ENCODE data around the gene GALNS.

GALNS gene

DNA sequence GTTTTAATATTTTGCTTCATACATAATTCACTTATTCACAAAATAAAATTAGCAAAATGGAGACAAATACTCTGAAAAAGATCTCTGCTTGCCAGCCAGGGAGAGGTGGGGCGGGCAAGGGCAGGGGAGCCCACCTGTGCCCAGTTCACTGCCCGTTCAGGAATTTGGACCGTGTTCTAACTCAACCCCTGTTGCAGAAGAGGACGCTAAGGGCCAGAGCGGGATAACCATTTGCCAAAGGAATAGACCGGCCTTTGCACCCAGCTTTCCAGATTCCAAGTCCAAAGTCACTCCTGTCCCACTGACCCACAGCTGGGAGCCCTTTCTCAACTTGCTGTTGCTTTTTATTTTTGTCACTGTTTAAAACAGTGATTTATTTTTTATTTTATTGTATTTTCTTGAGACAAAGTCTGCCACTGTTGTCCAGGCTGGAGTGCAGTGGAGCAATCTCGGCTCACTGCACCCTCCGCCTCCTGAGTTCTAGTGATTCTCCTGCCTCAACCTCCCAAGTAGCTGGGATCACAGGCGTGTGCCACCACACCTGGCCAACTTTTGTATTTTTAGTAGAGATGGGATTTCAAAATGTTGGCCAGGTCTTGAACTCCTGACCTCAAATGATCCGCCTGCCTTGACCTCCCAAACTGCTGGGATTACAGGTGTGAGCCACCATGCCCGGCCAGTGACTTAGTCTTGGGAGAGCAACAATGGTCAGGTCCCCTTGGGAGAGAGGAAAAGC, 69.0 kb downstream of the GALNS start:
- no peaks in the 10 kb centered on the region for H3K79me2 ChIP-seq (ENCODE audit: insufficient read depth, low read length)

DNA sequence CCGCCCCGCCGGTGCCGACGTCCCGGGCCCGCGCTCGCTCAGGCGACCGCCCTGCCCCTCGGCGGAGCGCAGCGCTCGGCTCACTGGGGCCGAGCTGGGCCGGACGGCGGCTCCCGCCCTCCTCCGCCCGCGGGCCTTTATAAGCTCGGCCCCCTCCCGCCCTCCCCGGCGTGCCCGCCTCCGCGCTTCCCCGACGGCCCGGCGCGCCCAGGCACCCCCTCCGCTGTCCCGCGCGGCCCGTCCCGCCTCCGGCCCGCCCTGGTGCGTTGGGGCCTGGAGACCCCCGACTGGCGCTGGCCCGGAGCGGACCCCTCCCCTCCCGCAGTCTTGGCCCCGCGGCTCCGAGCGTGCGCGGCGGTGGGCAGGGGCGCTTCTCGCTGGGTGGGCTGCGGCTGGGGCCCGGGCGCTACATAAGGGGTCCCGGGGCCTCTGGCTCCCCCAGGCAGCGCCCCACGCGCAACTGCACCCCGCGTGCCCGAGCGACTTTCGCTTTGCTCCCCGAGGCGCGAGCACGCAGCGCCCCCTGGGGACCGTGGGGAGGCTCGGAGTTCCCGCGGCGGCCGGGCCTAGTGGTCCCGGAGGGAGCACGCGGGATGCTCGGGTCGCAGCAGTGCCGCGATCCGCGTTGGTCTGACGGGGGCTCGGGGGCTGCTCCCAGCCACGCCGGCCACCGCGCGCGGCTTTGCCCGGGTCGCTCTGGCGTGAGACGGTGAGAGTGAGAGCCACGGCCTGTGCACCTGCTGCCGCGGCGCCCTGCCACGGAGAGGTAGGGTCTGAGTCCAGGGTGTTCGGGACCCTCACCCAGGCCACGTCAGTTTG, 71.4 kb downstream of the GALNS start, which contains the start of gene PIEZO1:
Gene PIEZO1 (minus strand): TSS at position 115 of the 819 bp plus-strand sequence. CDS start 256 bp downstream, outside the sequence.
- TF ChIP-seq, protein P1, sequence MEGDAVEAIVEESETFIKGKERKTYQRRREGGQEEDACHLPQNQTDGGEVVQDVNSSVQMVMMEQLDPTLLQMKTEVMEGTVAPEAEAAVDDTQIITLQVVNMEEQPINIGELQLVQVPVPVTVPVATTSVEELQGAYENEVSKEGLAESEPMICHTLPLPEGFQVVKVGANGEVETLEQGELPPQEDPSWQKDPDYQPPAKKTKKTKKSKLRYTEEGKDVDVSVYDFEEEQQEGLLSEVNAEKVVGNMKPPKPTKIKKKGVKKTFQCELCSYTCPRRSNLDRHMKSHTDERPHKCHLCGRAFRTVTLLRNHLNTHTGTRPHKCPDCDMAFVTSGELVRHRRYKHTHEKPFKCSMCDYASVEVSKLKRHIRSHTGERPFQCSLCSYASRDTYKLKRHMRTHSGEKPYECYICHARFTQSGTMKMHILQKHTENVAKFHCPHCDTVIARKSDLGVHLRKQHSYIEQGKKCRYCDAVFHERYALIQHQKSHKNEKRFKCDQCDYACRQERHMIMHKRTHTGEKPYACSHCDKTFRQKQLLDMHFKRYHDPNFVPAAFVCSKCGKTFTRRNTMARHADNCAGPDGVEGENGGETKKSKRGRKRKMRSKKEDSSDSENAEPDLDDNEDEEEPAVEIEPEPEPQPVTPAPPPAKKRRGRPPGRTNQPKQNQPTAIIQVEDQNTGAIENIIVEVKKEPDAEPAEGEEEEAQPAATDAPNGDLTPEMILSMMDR (IDR thresholded peaks at IDR 0.05; ENCODE audit: low read length), result peak; percentile 80
- no peak for TF ChIP-seq EZH2 (IDR thresholded peaks at IDR 0.05; ENCODE audit: borderline replicate concordance, low read length)
- Histone ChIP-seq H3K9ac (ENCODE audit: low read length) (peak within 1 kb of the TSS; percentile 64), H3K4me3 (ENCODE audit: low read depth, low read length, poor library complexity, severe bottlenecking) (peak within 1 kb of the TSS; percentile 63), H3K4me1 (ENCODE audit: insufficient read depth, low read length, severe bottlenecking) (peaks cover 34% of the 10 kb centered on the region), H3K79me2 (ENCODE audit: insufficient read depth, low read length) (no peaks in the 10 kb centered on the region), H2AFZ (ENCODE audit: low read length) (no peak within 1 kb of the TSS), H3K36me3 (ENCODE audit: insufficient read depth, low read length) (no peaks in the 10 kb centered on the region), H3K27me3 (ENCODE audit: insufficient read depth, low read length) (peaks cover 10% of the 10 kb centered on the region), H3K9me2 (ENCODE audit: low read depth, low read length) (no peaks in the 10 kb centered on the region), H3F3A (ENCODE audit: insufficient read depth, low read length) (peaks cover 12% of the 10 kb centered on the region), H3K9me3 (ENCODE audit: low read length) (no peaks in the 10 kb centered on the region), H3K4me2 (ENCODE audit: low read length) (peak within 1 kb of the TSS; percentile 65), H3K27ac (ENCODE audit: low read depth, low read length, poor library complexity, severe bottlenecking) (no peak within 1 kb of the TSS), H4K20me1 (ENCODE audit: insufficient read depth, low read length) (no peaks in the 10 kb centered on the region)

More for the DNA sequence above, 69.0 kb downstream of the GALNS start:
- no peaks in the 10 kb centered on the region for H4K20me1 ChIP-seq (ENCODE audit: insufficient read depth, low read length)
- H3K4me3 ChIP-seq (ENCODE audit: low read depth, low read length, poor library complexity, severe bottlenecking), result no peak overlapping the region
- no peaks in the 10 kb centered on the region for H3K36me3 ChIP-seq (ENCODE audit: insufficient read depth, low read length)
- no peak overlapping the region for H3K9ac ChIP-seq (ENCODE audit: low read length)
- peaks cover 50% of the 10 kb centered on the region for H3K4me1 ChIP-seq (ENCODE audit: insufficient read depth, low read length, severe bottlenecking)
- no peak overlapping the region for H3K27ac ChIP-seq (ENCODE audit: low read depth, low read length, poor library complexity, severe bottlenecking)
- H2AFZ ChIP-seq (ENCODE audit: low read length), result no peak overlapping the region
- H3K27me3 ChIP-seq (ENCODE audit: insufficient read depth, low read length), result peaks cover 10% of the 10 kb centered on the region
- TF ChIP-seq, protein P1 (IDR thresholded peaks at IDR 0.05; ENCODE audit: low read length), result no peak
- no peak for TF ChIP-seq EZH2 (IDR thresholded peaks at IDR 0.05; ENCODE audit: borderline replicate concordance, low read length)
- peaks cover 12% of the 10 kb centered on the region for H3F3A ChIP-seq (ENCODE audit: insufficient read depth, low read length)
- no peak overlapping the region for H3K4me2 ChIP-seq (ENCODE audit: low read length)
- H3K9me2 ChIP-seq (ENCODE audit: low read depth, low read length), result no peaks in the 10 kb centered on the region
- no peaks in the 10 kb centered on the region for H3K9me3 ChIP-seq (ENCODE audit: low read length)

GRCh38 chr16:88784856-88785105, 72.0 kb downstream of the GALNS start:
- H3K9me3 ChIP-seq (ENCODE audit: low read length), result no peaks in the 10 kb centered on the region
- H3K9me2 ChIP-seq (ENCODE audit: low read depth, low read length), result no peaks in the 10 kb centered on the region
- H2AFZ ChIP-seq (ENCODE audit: low read length), result no peak overlapping the region
- TF ChIP-seq, protein P1 (IDR thresholded peaks at IDR 0.05; ENCODE audit: low read length), result no peak
- no peak for TF ChIP-seq EZH2 (IDR thresholded peaks at IDR 0.05; ENCODE audit: borderline replicate concordance, low read length)
- peaks cover 12% of the 10 kb centered on the region for H3F3A ChIP-seq (ENCODE audit: insufficient read depth, low read length)
- H4K20me1 ChIP-seq (ENCODE audit: insufficient read depth, low read length), result no peaks in the 10 kb centered on the region
- no peaks in the 10 kb centered on the region for H3K79me2 ChIP-seq (ENCODE audit: insufficient read depth, low read length)
- H3K9ac ChIP-seq (ENCODE audit: low read length), result peak overlapping the region; percentile 63
- H3K4me1 ChIP-seq (ENCODE audit: insufficient read depth, low read length, severe bottlenecking), result peaks cover 29% of the 10 kb centered on the region
- H3K27ac ChIP-seq (ENCODE audit: low read depth, low read length, poor library complexity, severe bottlenecking), result no peak overlapping the region
- peaks cover 10% of the 10 kb centered on the region for H3K27me3 ChIP-seq (ENCODE audit: insufficient read depth, low read length)
- no peaks in the 10 kb centered on the region for H3K36me3 ChIP-seq (ENCODE audit: insufficient read depth, low read length)
- H3K4me3 ChIP-seq (ENCODE audit: low read depth, low read length, poor library complexity, severe bottlenecking), result peak overlapping the region; percentile 63
- H3K4me2 ChIP-seq (ENCODE audit: low read length), result peak overlapping the region; percentile 65

Measured in OCI-LY1 (cell line).